IPS-15b (cell line): Measurements from ENCODE around the gene TRIM49B.
"Not testable (repeated sequence)": the region's sequence is repeated elsewhere in the genome, so short reads cannot be mapped to it uniquely, and the experiment has no call there.

Experiments used
- H3K27me3 ChIP-seq: one replicate; pipeline ENCODE4 v1.6.1; 2013; ENCODE audit warnings: low read length; ENCODE audit not compliant: control insufficient read depth, insufficient read depth
- H3K36me3 ChIP-seq: one replicate; pipeline ENCODE4 v1.6.1; 2013; ENCODE audit warnings: low read length; ENCODE audit not compliant: control insufficient read depth, insufficient read depth
- H3K4me1 ChIP-seq: one replicate; pipeline ENCODE4 v1.6.1; 2013; ENCODE audit warnings: mild to moderate bottlenecking, low read length; ENCODE audit not compliant: control insufficient read depth, insufficient read depth
- H3K4me3 ChIP-seq: one replicate; pipeline ENCODE4 v1.5.1; 2013; ENCODE audit warnings: low read depth, low read length
- H3K9ac ChIP-seq: one replicate; pipeline ENCODE4 v1.6.1; 2013; ENCODE audit warnings: low read depth, mild to moderate bottlenecking, low read length
- H3K9me3 ChIP-seq: one replicate; pipeline ENCODE4 v1.6.1; 2013; ENCODE audit warnings: mild to moderate bottlenecking, low read length; ENCODE audit not compliant: control insufficient read depth, insufficient read depth

Gene TRIM49B

DNA sequence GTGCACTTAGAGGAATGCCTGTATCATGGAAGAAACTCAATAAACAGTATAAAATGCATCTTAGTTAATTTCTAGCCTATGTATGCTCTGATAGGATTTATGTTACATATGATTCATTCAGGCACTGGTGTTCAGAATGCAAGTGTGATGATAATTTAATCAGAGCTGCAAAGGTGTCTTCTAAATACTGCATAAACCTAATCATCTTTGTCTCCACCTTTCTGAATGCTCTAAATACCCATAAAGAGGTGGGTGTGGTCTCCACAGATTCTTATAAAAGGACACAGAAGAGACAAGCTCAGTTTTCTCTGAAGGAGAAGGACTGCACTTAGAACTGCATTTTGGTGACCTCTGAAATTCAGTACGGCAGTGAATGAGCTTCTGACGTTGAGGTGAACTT, at the start of gene TRIM49B:
TSS of gene TRIM49B (plus strand) at position 301 of the 400 bp plus-strand sequence. CDS start 2,777 bp downstream, outside the sequence.
- not testable (repeated sequence) for H3K27me3 ChIP-seq, H3K4me1 ChIP-seq, H3K9me3 ChIP-seq, H3K36me3 ChIP-seq, H3K4me3 ChIP-seq, H3K9ac ChIP-seq

- H3K9ac ChIP-seq, H3K36me3 ChIP-seq, H3K9me3 ChIP-seq, H3K4me1 ChIP-seq, H3K27me3 ChIP-seq, H3K4me3 ChIP-seq: not testable (repeated sequence)
Measured at GRCh38 chr11:48983785-48984184, 44.8 kb upstream of the TRIM49B start, which contains the start of gene TRIM51G. TRIM51G (minus strand) TSS chr11:48983885; CDS start chr11:48981695, 2,190 bp downstream.

- H3K36me3 ChIP-seq, H3K4me3 ChIP-seq, H3K9me3 ChIP-seq, H3K9ac ChIP-seq, H3K27me3 ChIP-seq, H3K4me1 ChIP-seq: not testable (repeated sequence)
Measured at GRCh38 chr11:49048229-49048628, 19.6 kb downstream of the TRIM49B start.

DNA sequence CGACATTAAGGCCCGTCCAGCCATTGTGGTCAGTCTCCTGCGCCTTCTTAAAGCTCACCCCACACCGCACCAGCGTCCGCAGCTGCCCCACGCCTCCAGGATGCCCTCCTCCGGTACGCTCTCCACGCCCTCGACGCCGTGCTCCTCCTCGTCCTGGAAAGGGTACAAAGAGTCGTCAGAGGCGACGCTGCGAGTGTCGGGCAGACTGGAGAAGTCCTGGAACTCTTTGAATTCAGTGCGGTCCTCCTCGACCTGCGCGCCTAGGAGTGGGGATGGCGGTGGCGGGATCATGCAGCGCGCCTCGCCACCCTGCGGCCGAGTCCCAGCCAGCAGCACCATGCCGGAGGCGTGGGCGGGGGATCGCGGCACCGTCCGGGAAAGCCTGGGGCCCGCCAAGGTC, 21.2 kb downstream of the TRIM49B start:
- H3K9ac ChIP-seq, H3K36me3 ChIP-seq, H3K4me1 ChIP-seq, H3K4me3 ChIP-seq, H3K27me3 ChIP-seq, H3K9me3 ChIP-seq: not testable (repeated sequence)

GRCh38 chr11:49059012-49059411, 30.4 kb downstream of the TRIM49B start, which contains the start of gene TRIM64C:
TRIM64C (minus strand) TSS chr11:49059112; CDS start chr11:49059112, 0 bp downstream.
- H3K36me3 ChIP-seq, H3K9me3 ChIP-seq, H3K27me3 ChIP-seq: not testable (repeated sequence)

GRCh38 chr11:49069897-49070296, 41.3 kb downstream of the TRIM49B start:
- H3K9me3 ChIP-seq, H3K27me3 ChIP-seq, H3K4me3 ChIP-seq, H3K4me1 ChIP-seq, H3K36me3 ChIP-seq, H3K9ac ChIP-seq: not testable (repeated sequence)

More at GRCh38 chr11:49059012-49059411, 30.4 kb downstream of the TRIM49B start, which contains the start of gene TRIM64C:
- H3K9ac ChIP-seq, H3K4me1 ChIP-seq, H3K4me3 ChIP-seq: not testable (repeated sequence)
